Osteocyte (in vitro differentiated cells): ENCODE data around the gene SLIT1. TPM values are rescaled to one million over a fixed set of nuclear protein-coding genes. Genes with fewer than 3 reads are reported as not detected.

Experiments
- DNase-seq: peaks from one replicate; pipeline ENCODE4 v3.0.0; 2021; ENCODE audit warnings: mixed read lengths; ENCODE audit not compliant: unreplicated experiment; ENCODE audit errors: extremely low spot score
- H3K27ac Mint-ChIP-seq: one replicate; pipeline ENCODE4 v1.8.0; 2021; ENCODE audit warnings: mild to moderate bottlenecking, mixed read lengths; ENCODE audit not compliant: unreplicated experiment
- H3K27me3 Mint-ChIP-seq: one replicate; pipeline ENCODE4 v1.8.0; 2021; ENCODE audit warnings: mixed read lengths; ENCODE audit not compliant: unreplicated experiment
- H3K36me3 Mint-ChIP-seq: one replicate; pipeline ENCODE4 v1.8.0; 2021; ENCODE audit warnings: mixed read lengths; ENCODE audit not compliant: unreplicated experiment
- H3K4me1 Mint-ChIP-seq: one replicate; pipeline ENCODE4 v1.8.0; 2021; ENCODE audit warnings: mixed read lengths; ENCODE audit not compliant: unreplicated experiment
- H3K4me3 Mint-ChIP-seq: one replicate; pipeline ENCODE4 v1.8.0; 2021; ENCODE audit warnings: mild to moderate bottlenecking, moderate library complexity, mixed read lengths; ENCODE audit not compliant: unreplicated experiment
- H3K9me3 Mint-ChIP-seq: one replicate; pipeline ENCODE4 v1.8.0; 2021; ENCODE audit warnings: mixed read lengths; ENCODE audit not compliant: unreplicated experiment
- CTCF ChIP-seq: fragments of 200-600 bp; sonication (generic); IDR thresholded peaks from 2 replicates; pipeline ENCODE4 v1.5.0; 2021; ENCODE audit warnings: antibody characterized with exemption, mild to moderate bottlenecking, moderate library complexity
- total RNA-seq: library from RNA; stranded (reverse); gene quantifications from 2 replicates; pipeline ENCODE4 v1.2.1, GENCODE V29; 2021

The SLIT1 gene
- total RNA-seq, 1 donor from 2014 or later, result not detected

DNA sequence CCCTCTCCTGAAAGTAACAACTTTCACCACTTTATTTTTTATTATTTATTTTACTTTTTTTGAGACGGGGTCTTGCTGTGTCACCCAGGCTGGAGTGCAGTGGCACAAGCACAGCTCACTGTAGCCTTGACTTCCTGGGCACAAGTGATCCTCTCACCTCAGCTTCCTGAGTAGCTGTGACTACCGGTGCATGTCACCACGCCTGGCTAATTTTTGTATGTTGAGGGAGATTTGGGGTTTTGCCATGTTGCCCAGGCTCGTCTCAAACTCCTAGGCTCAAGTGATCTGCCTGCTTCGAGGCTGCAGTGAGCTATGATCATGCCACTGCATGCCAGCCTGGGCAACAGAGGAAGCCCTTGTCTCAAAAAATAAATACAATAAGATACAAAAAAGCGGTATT is 14.9 kb upstream of the SLIT1 start:
- Mint-ChIP-seq H3K4me1 (peaks cover 6% of the 10 kb centered on the region), H3K9me3 (no peaks in the 10 kb centered on the region), H3K36me3 (no peaks in the 10 kb centered on the region), H3K4me3 (no peak overlapping the region), H3K27ac (no peak overlapping the region), H3K27me3 (peaks cover 47% of the 10 kb centered on the region)
- TF ChIP-seq CTCF, result no peak
- DNase-seq, result no peak

DNA sequence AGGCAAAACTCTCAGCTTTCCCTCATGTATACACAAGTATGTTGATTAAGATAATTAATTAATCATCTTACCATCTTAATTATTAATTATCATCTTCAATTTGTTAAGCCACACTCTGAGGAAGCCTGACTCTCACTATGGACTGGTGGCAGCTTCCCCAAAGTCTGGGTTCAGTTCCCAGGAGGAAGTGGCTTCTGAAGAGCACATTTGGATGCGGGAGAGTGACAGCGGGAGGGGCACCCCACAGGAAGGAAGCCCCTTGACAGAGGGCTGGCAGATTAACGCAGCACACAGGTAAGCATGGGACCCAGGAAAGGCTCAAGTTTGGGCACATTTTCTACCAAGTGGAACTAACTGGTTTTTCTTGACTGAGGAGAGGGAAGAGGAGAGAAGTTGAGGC is 13.4 kb upstream of the SLIT1 start:
- Mint-ChIP-seq H3K27ac (no peak overlapping the region), H3K27me3 (peaks cover 55% of the 10 kb centered on the region), H3K4me3 (no peak overlapping the region), H3K4me1 (peaks cover 7% of the 10 kb centered on the region), H3K36me3 (no peaks in the 10 kb centered on the region), H3K9me3 (no peaks in the 10 kb centered on the region)
- no peak for TF ChIP-seq CTCF
- no peak for DNase-seq

- H3K4me1 Mint-ChIP-seq, result peaks cover 7% of the 10 kb centered on the region
- TF ChIP-seq CTCF, result no peak
- no peak for DNase-seq
- H3K36me3 Mint-ChIP-seq, result no peaks in the 10 kb centered on the region
- H3K4me3 Mint-ChIP-seq, result no peak overlapping the region
- H3K27me3 Mint-ChIP-seq, result peaks cover 61% of the 10 kb centered on the region
- no peaks in the 10 kb centered on the region for H3K9me3 Mint-ChIP-seq
- no peak overlapping the region for H3K27ac Mint-ChIP-seq
Measured at GRCh38 chr10:97197030-97197500, 11.3 kb upstream of the SLIT1 start.

GRCh38 chr10:97196223-97197029 is 10.7 kb upstream of the SLIT1 start:
- DNase-seq, result no peak
- peak; percentile 67 for TF ChIP-seq CTCF
- Mint-ChIP-seq H3K9me3 (no peaks in the 10 kb centered on the region), H3K27ac (no peak overlapping the region), H3K4me3 (peak overlapping the region; percentile 65), H3K36me3 (no peaks in the 10 kb centered on the region), H3K4me1 (peaks cover 7% of the 10 kb centered on the region), H3K27me3 (peaks cover 66% of the 10 kb centered on the region)

DNA sequence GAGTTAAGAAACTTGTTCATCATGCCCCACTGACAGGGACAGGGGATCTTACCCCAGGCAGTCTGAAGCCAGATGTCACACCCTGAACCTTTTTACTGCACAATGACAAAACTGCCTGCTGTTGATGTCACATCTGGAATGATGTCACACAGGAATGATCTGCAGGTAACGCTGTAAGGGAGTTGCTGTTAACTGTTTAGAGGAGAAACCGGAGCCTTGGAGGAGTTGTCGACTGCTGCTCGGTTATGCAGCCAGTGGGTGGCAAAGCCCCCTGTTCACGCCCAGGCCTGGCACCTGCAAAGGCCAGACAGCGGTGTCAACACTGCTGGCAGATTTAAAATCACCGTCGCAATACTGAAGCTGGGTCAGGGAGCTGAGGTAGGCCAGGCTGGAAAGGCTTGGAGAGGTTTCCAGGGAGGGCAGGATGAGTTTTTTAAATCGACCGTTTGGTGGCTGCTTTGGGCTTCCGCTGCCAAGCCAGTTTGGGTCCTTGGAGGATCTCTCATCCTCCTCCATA is 10.0 kb upstream of the SLIT1 start:
- H3K27me3 Mint-ChIP-seq, result peaks cover 66% of the 10 kb centered on the region

More for the DNA sequence above, 10.0 kb upstream of the SLIT1 start:
- Mint-ChIP-seq H3K4me1 (peaks cover 7% of the 10 kb centered on the region), H3K4me3 (peak overlapping the region; percentile 65), H3K9me3 (no peaks in the 10 kb centered on the region), H3K27ac (no peak overlapping the region), H3K36me3 (no peaks in the 10 kb centered on the region)
- DNase-seq, result no peak
- TF ChIP-seq CTCF, result no peak
